CD4-positive, alpha-beta T cell treated with Interleukin-12 subunit alpha and Interleukin-12 subunit beta, for 1 hour (primary cell): ENCODE results near the gene TFPI2.

ENCODE experiments used
- DNase-seq: peaks from one replicate; pipeline ENCODE4 v3.0.0-alpha.2; 2020

The TFPI2 gene

DNA sequence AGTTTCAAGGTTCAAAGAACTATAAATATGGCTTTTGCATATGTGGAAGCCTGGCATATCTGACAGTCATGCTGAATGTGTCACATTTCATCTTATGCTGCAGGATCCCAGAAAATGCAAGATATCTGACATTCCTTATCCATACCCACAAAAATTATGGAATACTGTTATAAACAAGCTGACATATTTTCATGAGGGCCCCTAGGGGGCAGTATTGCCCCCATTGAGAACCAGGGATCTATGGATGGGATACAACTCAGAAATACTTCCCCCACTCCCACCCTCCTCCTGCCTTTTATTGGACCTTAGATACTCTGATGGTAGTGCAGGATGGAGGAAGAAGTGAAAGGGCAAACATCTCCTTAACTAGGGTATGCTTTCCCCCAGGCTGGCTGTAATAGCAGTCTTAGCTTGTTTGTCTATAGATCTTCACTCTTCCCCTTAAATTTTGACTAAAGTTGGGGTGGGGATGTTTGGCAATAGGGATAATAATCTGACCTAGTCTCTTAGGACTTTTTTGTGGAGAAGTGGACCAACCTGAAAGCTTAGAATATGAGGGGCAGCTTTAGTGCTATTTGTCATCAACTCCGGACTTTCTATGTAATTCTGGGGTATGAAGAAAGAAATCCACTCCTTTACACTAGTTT is 12.3 kb upstream of the TFPI2 start:
- DNase-seq, result no peak

GRCh38 chr7:93897680-93898079 is 7.1 kb upstream of the TFPI2 start:
- no peak for DNase-seq

- no peak for DNase-seq
Observed at GRCh38 chr7:93895859-93896600, 5.5 kb upstream of the TFPI2 start.

DNA sequence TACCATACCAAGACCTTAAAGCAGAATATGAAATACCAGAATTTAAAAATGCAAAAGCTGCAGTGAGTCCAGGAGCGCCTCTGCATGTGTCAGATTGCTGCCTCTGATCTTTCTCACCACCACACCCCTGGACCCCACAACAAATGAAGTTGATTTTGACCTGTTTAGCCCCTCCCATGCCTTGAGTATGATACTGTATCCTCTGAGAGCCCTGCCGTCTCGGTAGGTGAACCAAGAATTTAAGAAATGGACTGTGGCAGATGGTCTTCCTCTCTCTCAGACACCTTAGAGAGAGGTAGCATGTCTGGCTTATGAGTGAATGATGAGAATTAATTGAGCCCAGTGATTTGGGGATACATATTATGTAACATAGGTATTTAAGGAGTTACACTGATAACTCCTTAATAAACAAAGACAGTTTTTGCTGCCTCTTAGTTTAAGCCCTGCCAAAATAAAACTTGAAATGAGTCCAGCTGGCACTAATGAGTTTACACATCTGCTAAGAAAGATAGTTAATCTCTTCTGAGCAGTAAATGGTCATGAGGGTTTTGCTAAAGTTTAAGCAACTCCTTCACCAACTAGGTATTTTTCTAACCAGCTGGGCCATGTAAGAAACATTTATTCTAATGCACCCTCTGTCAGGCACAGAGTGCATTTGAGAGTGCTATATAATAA is 4.5 kb upstream of the TFPI2 start:
- DNase-seq, result no peak

DNA sequence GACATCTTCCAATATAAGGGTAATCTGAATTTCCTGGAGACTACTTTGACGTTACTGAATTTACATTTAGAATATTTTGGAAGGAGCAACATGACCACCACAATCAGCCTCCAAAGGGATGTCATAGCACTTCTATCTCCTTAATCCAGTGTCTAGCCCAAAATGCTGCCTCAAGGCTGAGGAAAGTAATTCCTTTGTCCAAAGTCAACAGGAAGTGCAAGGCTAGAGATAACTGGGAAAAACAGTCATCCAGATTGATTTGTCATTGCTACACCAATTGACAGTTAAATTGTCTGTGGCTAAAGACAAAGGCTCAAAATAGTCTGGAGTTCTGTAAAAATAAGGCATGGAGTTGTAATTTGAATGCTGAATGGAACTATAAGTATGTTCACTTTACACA is 3.9 kb upstream of the TFPI2 start:
- DNase-seq, result no peak

DNA sequence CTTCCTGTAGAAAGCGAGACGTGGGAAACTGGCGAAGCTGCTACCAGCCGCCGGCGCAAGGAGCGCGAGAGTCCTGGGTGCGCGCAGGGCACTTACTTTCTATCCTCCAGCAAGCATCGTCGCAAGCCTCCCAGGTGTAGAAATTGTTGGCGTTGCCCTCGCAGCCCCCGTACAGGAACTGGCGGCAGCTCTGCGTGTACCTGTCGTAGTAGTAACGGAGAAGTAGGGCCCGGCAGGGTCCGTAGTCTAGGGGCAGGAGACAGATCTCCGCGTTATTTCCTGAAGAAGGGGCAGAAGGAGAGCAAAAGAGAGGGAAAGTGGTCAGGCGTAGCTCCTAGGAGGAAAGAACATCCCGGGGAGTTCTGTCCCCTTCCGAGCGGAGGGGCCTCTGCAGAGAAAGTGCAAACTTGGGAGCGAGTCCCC is 501 bp downstream of the TFPI2 start:
- DNase-seq, result no peak

GRCh38 chr7:93889261-93889660 is 1.3 kb downstream of the TFPI2 start:
- no peak for DNase-seq

GRCh38 chr7:93884541-93884940 is 6.0 kb downstream of the TFPI2 start:
- DNase-seq, result no peak

DNA sequence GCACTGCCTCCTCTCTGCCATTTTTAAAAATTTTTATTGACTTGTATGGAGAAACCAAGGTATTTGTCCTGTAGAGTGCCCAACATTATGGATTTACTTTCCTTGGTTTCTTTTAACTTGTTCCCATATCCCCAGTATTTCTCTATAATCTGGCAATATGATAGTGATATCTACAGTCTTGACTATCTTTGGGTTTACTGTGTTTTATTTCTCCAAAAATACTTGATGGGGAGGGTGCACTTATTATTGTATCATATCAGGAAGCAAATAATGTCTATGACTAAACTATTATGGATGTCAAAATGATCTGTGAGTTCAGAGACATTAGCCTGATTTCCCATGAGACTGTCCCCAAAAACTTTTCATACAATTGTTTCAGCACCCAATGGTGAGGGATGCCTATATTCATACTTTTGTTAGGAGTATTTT is 6.6 kb downstream of the TFPI2 start:
- DNase-seq, result no peak

GRCh38 chr7:93883078-93883916 is 7.3 kb downstream of the TFPI2 start:
- DNase-seq, result no peak

GRCh38 chr7:93882468-93882867 is 8.1 kb downstream of the TFPI2 start:
- no peak for DNase-seq

DNA sequence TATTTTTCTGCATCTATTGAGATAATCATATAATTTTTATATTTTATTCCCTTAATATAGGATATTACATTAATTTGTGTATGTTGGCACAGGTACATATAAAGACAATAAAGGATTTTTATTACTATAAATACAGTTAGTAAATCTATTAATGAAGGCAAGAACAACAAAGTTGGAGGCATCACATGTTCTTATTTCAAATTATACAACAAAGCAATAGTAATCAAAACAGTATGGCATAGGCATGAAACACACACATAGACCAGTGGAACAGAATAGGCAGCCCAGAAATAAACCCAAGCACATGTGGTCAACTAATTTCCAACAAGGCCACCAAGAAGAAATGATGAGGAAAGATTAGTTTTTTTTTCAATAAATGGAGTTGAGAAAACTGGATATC is 11.2 kb downstream of the TFPI2 start:
- no peak for DNase-seq

DNA sequence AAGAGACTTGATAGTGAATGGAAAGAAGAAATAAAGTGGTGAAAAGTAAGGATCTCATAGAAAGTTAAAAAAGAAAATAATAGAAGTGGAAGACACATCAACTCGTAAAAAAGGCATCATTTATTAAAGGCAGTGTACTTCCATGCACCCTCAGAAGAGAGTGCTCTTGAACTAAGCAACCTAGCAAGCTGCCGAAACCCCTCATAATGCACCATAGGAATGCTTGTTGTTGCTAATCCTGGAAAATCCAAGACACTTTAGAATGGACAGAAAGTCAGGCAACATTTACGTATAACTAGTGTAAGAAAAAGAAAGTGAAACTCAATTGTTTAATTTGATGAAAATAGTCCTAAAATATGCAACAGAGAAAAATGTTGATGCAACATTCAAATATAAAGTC is 12.8 kb downstream of the TFPI2 start:
- no peak for DNase-seq

- no peak for DNase-seq
Observed at GRCh38 chr7:93873998-93874574, 16.5 kb downstream of the TFPI2 start.

GRCh38 chr7:93866886-93867285 is 23.7 kb downstream of the TFPI2 start:
- no peak for DNase-seq

DNA sequence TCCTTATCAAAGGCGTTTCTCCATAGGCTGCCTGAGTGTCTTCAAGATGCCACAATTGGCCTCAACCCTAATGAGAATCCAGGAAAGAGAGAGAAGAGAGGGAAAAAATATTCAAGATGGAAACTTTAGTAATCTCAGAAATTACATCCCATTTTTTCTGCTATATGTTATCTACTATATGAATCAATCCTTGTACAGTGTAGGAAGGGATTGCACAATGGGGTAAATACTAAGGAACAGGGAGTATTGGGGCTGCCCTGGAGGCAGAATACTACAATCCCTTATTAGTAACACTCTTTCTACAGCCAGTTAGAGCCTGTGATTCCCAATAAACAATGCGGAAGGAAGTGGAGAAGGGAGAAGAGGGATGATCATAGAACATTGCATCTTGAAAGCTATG is 27.9 kb downstream of the TFPI2 start:
- no peak for DNase-seq

- no peak for DNase-seq
Observed at GRCh38 chr7:93861325-93861949, 29.1 kb downstream of the TFPI2 start.

- DNase-seq, result no peak
Observed at GRCh38 chr7:93860261-93860660, 30.3 kb downstream of the TFPI2 start.

GRCh38 chr7:93858857-93859256 is 31.7 kb downstream of the TFPI2 start:
- DNase-seq, result no peak

DNA sequence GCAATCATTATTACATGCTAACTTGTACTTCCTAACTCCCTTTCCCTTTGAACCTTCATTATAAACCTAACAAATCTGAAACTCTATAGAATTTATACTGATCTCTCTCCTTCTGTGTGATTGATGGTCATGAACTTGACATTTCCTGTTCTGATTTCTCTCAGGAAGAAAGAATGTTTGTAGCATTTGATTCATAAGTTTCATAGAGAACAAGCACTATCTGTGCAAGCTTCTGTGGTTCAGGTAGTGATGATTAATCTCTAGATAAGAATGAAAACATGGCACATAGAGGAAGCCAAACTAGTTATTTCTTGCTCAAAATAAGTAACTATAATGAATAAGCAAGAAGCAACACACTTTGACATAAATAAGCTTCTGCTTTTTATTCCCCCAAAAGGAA is 34.2 kb downstream of the TFPI2 start:
- no peak for DNase-seq

DNA sequence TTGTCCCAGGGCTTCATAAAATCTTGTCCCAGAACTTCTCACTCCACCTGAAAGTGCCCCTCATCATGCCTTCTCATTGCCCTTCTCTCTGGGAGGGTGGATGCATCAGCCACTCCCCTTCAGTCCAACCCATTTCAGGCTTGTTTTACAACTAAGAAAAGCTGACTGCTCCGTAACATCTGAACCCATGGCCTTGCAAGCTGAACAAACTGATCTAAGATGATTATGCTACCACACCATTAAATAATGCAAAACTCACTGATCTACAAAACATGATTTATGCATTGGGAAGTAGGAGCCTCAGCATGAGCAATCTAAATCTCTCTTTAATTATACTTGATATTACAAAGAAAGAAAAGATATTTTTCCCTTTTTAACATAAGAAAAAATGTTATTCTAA is 34.8 kb downstream of the TFPI2 start:
- DNase-seq, result no peak

GRCh38 chr7:93854480-93854879 is 36.1 kb downstream of the TFPI2 start:
- DNase-seq, result no peak
